HT1080 (cell line): ENCODE data around the gene ZNF554. TPM values are rescaled to one million over a fixed set of nuclear protein-coding genes. Genes with fewer than 3 reads are reported as not detected.

Experiments used
- DNase-seq: peaks from one replicate; pipeline ENCODE4 v3.0.0-alpha.2; 2015; ENCODE audit warnings: low read depth
- total RNA-seq: library from RNA; depleted of rRNA; stranded (reverse); fragments of >200 nt; shearing (Covaris generic); gene quantifications from 2 replicates; pipeline ENCODE4 v1.2.3, GENCODE V29; 2014

ZNF554 gene
- total RNA-seq, 1 experiment from 2014 or later, result 0.63 TPM

DNA sequence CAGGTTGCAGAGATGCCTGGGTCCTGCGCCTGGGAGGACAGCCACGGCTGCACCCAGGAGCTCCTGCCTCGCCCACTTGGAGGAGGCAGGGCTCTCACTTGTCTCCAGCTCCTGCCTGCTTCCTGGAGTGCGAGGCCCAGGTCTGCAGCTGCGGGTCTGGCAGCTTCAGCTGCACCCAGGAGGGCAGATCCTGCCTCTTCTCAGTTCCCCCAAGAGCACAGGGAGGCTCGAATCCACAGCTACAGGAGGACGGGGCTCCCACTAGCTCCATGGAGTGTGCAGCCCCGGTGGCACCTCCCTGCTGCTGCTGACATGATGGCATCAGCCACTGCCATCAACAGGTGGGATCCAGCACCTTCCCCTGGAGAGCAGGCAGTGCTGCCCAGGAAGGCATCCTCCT lies 4.5 kb downstream of the ZNF554 start:
- no peak for DNase-seq

DNA sequence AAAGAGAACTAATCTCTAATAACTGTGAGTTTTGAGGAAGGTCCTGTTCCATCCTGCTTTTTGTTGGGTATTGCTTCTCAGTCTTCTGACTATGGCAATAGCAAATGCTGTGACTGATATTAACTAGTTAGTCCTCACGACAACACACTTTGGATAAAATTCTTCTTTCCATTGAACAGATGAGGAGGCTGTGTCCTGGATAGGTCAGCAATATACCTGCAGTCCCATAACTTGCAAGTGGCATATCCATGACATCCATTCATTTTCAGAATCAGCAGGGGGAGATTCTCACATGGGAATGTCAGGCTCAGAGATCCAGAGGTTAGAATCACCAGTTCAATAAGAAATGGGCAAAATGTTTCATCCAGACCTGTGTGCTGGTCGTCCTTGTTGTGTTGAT lies 7.4 kb downstream of the ZNF554 start:
- no peak for DNase-seq

DNA sequence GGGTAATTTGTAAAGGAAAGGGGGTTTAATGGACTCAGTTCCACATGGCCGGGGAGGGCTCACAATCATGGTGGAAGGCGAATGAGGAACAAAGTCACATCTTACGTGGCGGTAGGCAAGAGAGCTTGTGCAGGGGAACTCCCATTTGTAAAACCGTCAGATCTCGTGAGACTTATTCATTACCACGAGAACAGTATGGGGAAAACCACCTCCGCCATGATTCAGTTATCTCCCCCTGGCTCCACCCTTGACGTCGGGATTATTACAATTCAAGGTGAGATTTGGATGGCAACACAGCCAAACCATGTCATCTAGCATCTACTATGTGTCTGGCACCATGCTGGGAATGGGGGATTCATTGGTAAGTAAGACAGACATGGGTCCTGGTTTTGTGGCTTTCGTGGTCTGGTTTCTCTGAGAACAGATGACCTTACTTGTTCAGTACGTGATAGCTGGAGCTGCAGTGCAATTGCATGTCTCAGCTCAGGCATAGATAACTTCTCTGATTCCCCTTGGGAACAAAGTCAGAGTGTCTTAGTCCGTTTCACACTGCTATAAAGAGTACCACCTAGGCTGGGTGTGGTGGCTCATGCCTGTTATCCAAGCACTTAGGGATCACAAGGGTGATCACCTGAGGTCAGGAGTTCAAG lies 8.3 kb downstream of the ZNF554 start:
- DNase-seq, result no peak

DNA sequence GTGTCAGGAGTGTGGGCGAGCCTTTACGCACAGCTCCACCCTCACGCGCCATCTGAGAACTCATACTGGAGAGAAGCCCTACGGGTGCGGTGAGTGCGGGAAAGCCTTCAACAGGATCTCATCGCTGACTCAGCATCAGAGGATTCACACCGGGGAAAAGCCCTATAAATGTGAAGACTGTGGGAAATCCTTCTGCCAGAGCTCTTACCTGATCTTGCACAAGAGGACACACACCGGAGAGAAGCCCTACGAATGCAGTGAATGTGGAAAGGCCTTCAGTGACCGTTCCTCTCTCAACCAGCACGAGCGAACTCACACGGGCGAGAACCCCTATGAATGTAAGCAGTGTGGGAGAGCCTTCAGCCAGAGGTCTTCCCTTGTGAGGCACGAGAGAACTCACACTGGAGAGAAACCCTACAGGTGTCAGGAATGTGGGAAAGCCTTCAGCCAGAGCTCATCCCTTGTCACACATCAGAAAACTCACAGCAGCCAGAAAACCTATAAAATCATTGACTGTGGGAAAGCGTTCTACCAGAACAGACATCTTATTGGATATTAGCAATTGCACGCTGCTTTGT lies 14.7 kb downstream of the ZNF554 start:
- no peak for DNase-seq

- DNase-seq, result no peak
Observed at GRCh38 chr19:2837430-2837829, 17.8 kb downstream of the ZNF554 start.

GRCh38 chr19:2840794-2841791 lies 21.4 kb downstream of the ZNF554 start, which contains the start of gene ZNF555:
Gene ZNF555 (plus strand): TSS chr19:2841475. CDS start chr19:2841573, 98 bp downstream.
- DNase-seq, result peak; percentile 48

DNA sequence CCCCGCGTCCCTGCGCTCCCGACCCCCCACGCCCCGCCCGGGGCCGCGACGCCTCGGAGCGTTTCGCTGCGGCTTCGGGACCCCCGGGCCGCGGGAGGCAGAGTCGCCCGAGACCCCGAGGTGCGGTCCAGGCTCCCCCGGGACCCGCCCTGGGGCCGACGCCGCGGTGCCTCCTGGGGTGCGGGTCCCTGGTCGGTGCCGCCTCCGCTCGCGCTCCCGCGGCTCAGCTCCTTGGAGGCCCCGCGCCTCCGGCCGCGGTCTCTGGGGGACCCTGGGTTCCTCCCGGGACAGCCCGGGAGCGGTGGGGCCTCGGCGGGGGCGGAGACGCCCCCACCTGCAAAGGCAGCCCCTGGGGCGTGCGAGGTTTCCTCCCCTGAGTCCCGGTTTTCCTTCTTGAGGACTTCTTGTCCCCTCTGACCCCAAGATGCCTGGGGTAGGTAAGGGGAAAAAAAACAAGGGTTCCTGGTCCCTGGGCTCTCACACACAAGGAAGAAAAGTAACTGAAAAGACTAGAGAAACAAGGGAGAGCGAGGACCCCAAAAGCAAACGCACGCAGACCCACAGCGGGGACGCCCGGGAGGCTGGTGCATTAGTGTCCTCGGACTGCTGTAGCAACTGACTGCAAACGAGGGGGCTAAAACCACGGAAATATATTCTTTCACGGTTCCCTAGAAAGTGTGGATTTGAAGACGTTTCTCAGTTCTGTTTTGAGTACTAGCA lies 22.3 kb downstream of the ZNF554 start:
- DNase-seq, result no peak

DNA sequence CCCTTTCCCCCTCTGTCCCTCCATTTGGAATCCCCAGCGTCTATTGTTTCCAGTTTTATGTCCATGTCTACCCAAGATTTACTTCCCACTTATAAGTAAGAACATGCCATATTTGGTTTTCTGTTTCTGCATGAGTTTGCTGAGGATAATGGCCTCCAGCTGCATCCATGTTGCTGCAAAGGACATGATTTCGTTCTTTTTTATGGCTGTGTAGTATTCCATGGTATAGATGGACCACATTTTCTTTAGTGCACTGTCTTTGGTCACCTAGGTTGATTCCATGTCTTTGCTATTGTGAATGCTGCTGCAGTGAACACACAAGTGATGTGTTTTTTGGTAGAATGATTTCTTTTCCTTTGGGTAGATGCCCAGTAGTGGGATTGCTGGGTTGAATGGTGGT lies 25.4 kb downstream of the ZNF554 start:
- no peak for DNase-seq

DNA sequence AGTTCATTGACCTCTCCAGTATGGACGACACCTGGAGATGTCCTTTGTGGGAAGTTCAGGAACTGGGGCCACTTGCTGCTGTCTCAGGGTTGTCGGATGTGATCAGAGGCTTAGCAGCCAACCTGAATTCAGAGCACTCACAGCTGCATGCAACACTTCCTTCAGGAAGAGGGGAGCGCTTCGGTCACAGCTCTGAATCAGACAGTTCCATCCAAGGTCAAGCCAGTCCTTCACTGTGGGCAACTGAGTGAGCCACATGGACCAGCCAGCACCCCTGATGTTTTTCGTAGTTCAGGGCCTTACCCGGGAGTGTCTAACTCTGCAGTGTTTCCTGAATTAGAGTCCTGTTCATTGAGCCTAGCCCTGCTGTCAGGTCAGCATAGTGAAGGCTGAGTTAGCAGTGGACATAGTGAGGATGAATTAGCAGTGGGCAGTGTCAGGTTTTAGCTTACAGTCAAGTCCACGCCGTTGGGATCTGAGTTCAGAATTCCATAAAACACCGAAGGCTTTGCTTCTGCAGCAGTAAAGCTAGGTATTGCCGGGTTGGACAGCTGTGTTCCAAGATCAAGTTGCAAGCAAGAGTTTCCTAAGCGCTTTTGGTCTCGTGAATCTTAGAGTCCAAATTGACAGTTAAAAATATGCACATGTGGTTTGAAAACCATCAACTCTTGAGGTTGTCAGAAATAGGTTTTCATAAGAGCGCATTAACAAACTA lies 26.7 kb downstream of the ZNF554 start:
- DNase-seq, result no peak

DNA sequence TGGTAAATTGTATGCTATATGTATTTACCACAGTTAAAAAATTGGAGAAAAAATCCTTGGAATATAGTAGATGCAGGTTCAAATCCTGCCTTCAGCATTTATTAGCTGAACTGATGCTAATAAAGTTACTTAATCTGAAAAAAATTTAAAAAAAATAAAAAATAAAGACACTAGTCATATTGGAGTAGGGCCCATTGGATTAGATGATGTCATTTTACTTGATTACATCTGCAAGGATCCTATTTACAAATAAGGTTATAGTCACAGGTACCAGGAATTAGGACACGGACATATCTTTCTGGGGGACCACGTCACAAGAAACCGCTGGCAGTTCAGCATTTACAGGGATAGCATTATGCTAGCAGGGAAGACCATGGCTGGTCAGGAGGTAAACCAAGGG lies 27.8 kb downstream of the ZNF554 start:
- DNase-seq, result no peak

DNA sequence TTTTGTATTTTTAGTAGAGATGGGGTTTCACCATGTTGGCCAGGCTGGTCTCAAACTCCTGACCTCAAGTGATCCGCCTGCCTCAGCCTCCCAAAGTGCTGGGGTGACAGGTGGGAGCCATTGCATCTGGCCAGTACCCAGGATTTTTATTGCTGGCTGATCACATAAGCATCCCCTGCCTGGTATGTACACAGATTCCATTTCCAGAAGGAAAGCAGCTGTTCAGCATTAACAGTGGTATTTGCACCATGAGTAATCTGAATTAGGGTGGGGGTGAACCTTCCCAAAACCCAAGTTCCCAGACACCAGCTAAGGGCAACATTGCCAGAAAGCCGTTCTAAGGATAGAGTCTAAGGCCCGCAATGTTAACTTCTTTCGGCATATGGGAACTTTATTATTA lies 28.9 kb downstream of the ZNF554 start:
- DNase-seq, result no peak

DNA sequence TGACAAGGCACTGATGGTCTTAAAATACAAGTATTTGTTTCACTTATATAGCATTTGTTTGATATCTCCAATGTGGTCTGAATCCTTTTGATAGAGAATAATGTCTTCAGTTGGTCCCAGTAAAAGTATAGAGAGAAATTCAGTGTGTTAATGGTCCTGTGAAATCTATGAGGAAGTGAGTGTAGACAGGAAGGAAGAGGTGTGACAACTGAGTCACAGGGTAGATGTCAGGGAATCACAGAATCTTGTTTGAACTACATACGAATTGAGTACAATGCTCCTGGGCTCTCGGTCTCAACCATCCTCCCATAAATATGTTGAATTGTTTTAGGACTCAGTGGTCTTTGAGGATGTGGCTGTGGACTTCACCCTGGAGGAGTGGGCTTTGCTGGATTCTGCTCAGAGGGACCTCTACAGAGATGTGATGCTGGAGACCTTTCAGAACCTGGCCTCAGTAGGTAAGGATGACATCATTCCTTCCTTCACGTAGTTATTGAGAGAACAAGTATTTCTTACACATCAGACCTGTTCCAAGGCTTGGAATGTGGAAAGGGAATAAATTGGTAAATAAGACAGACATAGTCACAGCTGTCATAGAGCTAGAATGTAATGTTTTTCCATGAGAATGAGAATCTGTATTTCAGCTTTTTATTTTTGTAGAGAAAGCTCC lies 30.7 kb downstream of the ZNF554 start:
- DNase-seq, result no peak

- DNase-seq, result no peak
Observed at GRCh38 chr19:2852598-2852997, 32.9 kb downstream of the ZNF554 start.

DNA sequence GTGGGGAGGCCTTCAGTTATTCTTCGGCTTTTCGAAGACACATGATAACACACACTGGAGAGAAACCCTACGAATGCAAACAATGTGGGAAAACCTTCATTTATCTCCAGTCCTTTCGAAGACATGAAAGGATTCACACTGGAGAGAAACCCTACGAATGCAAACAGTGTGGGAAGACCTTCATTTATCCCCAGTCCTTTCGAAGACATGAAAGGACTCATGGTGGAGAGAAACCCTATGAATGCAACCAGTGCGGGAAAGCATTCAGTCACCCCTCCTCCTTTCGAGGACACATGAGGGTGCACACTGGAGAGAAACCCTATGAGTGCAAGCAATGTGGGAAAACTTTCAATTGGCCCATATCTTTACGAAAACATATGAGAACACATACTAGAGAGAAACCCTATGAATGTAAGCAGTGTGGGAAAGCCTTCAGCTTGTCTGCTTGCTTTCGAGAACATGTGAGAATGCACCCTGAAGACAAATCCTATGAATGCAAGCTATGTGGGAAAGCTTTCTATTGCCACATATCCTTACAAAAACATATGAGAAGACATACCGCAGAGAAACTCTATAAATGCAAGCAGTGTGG lies 33.4 kb downstream of the ZNF554 start:
- DNase-seq, result no peak

GRCh38 chr19:2854849-2855248 lies 35.2 kb downstream of the ZNF554 start:
- DNase-seq, result no peak

DNA sequence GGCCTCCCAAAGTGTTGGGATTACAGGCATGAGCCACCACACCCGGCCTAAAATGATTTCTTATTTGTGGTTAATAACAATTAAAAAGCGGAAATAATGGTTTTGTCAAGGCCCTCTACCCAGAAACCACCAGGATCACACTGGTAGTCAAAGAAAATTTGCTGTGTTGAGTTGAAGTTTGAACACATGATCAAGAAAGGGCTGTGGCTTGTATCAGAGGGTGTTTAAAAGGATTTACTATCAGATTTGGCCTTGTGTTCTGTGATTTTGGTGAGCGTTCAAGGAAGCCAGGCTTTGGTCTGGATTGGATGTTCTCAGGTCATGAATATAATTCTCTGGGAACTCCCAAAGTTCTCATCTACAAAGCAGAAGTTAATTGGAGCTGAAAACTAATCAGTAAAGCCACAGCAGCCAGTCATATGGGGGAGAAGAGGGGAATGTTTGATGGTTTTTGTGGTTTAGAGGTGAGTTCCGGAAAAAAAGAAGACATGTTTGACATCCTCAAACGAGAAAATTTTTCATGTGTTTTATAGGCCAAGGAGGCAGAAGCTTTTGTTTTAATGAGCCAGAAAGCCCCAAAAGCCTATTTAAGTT lies 36.9 kb downstream of the ZNF554 start:
- DNase-seq, result no peak

GRCh38 chr19:2858864-2859263 lies 39.2 kb downstream of the ZNF554 start:
- DNase-seq, result no peak

GRCh38 chr19:2863816-2864215 lies 44.1 kb downstream of the ZNF554 start:
- no peak for DNase-seq

- no peak for DNase-seq
Observed at GRCh38 chr19:2865334-2866100, 45.8 kb downstream of the ZNF554 start.
